AG10803 (cell line): Measurements from ENCODE around the gene MAPRE2.
A peak's percentile ranks its signal among the peaks of the same experiment; 100 is the strongest.
"Not testable (repeated sequence)": the region's sequence is repeated elsewhere in the genome, so short reads cannot be mapped to it uniquely, and the experiment has no call there.

Experiments used
- DNase-seq: peaks from one replicate; pipeline ENCODE4 v3.0.0; 2010; ENCODE audit warnings: low read depth
- H3K4me3 ChIP-seq: 2 replicates; pipeline ENCODE4 v1.5.1; 2011; ENCODE audit warnings: mild to moderate bottlenecking, low read length, control low read depth
- TF ChIP-seq, protein P1 (sequence below): conservative IDR thresholded peaks from 2 replicates; pipeline ENCODE4 v1.5.1; 2011; ENCODE audit warnings: mild to moderate bottlenecking, low read length, control low read depth, inconsistent platforms

The MAPRE2 gene

DNA sequence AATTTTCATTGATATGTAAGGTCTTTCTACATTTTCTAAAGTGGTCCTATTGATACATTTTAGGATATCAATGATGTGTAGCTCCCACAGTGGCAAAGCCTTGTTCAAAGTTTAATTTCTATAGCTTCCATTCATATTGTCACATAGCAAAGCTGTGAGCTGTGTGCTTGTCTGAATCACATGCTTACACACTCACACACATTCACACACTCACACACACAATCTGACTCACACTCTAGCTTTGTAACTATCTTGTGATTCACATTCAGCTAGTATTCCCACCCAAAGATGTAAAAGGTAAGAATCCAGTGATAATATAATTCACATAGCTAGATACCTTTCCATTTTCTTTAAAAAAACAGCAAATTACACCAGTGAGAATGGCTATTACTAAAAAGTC, 58.7 kb downstream of the MAPRE2 start:
- no peak overlapping the region for H3K4me3 ChIP-seq
- DNase-seq: peak; percentile 14
- TF ChIP-seq, protein P1, sequence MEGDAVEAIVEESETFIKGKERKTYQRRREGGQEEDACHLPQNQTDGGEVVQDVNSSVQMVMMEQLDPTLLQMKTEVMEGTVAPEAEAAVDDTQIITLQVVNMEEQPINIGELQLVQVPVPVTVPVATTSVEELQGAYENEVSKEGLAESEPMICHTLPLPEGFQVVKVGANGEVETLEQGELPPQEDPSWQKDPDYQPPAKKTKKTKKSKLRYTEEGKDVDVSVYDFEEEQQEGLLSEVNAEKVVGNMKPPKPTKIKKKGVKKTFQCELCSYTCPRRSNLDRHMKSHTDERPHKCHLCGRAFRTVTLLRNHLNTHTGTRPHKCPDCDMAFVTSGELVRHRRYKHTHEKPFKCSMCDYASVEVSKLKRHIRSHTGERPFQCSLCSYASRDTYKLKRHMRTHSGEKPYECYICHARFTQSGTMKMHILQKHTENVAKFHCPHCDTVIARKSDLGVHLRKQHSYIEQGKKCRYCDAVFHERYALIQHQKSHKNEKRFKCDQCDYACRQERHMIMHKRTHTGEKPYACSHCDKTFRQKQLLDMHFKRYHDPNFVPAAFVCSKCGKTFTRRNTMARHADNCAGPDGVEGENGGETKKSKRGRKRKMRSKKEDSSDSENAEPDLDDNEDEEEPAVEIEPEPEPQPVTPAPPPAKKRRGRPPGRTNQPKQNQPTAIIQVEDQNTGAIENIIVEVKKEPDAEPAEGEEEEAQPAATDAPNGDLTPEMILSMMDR: no peak

DNA sequence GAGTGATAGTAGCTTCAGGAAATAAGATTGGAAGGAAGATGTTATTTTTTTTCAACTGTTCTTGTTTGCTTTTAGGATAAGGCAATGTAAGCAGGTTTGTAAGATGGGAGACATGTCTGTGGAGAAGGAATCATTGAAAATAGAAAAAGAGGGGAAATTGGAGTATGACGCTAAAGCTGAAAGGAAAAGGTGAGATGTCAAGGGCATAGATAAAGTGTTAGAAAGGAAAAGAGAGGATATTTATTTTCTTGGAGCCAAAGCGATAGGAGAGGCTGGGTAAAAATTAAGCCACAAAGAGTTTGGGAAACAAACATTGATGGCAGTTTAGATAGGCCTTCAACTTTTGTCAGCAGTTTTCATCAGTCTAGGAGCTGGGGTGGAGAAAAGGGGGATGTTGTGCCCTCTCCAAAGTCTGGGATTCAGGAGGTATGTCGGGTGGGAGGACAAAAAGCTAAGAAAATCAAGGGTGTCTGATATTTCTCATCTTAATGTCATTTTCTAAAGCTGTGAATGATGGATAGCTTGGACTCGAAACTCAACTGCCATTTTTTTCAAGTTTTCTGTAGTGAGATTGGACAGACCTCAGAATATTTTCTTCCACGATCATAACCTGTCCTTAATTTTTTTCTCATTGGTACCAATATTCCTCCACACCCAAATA, 63.3 kb downstream of the MAPRE2 start:
- DNase-seq: no peak
- TF ChIP-seq, protein P1: no peak
- H3K4me3 ChIP-seq: no peak overlapping the region

GRCh38 chr18:35106013-35106844, 65.0 kb downstream of the MAPRE2 start:
- no peak overlapping the region for H3K4me3 ChIP-seq
- DNase-seq: no peak
- TF ChIP-seq, protein P1: no peak

DNA sequence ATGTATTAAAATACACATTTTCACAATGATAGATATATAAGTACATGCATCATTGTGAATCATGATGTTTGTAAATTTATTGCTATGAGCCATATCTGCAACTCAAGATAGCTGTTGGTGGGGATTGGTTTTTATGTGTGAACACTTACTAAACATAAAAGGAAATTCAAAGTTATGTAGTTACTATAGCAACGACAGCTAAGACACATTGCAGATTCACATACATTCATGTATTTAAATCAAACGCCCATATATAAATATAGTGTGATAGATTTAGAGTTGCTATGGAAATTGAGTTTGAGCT, 65.6 kb downstream of the MAPRE2 start:
- TF ChIP-seq, protein P1: no peak
- DNase-seq: no peak
- no peak overlapping the region for H3K4me3 ChIP-seq

GRCh38 chr18:35107216-35107615, 66.0 kb downstream of the MAPRE2 start:
- no peak for DNase-seq
- no peak overlapping the region for H3K4me3 ChIP-seq
- TF ChIP-seq, protein P1: no peak

DNA sequence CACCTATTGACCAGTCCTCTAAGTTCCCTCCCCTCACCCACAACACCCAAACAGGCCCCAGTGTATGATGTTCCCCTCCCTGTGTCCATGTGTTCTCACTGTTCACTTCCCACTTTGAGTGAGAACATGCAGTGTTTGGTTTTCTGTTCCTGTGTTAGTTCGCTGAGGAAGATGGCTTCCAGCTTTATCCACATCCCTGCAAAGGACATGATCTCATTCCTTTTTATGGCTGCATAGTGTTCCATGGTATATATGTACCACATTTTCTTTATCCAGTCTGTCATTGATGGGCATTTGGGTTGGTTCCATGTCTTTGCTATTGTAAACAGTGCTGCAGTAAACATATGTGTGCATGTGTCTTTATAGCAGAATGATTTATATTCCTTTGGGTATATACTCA, 66.9 kb downstream of the MAPRE2 start:
- H3K4me3 ChIP-seq, DNase-seq: not testable (repeated sequence)

DNA sequence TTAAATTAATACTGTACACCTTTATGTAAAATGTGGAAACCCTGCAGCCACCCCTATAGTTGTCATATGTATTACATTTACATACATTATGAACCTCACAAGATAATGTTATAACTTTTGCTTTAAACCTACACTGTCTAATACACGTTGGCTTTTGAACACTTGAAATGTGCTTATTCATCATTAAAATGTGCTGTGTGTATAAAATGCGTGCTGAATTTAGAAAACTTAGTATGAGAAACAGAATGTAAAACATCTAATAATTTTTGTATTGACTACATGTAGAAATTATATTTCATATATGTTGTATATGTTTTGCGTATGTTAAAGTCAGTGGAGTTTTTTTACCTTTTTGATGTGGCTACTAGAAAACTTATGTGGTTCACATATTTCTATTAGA, 68.8 kb downstream of the MAPRE2 start:
- H3K4me3 ChIP-seq: no peak overlapping the region
- TF ChIP-seq, protein P1: no peak
- DNase-seq: no peak
